Middle frontal gyrus (tissue), 1 donor: ENCODE results near the gene ATXN1.

Source experiments
- DNase-seq: peaks from one replicate; pipeline ENCODE4 v3.0.0-alpha.2; 2015; ENCODE audit warnings: low spot score; ENCODE audit errors: extremely low spot score

ATXN1 gene

GRCh38 chr6:16510245-16510644 is 251.0 kb downstream of the ATXN1 start:
- DNase-seq: no peak

GRCh38 chr6:16508959-16509358 is 252.3 kb downstream of the ATXN1 start:
- no peak for DNase-seq

- DNase-seq: peak; percentile 22
Observed at GRCh38 chr6:16505711-16506357, 255.4 kb downstream of the ATXN1 start.

GRCh38 chr6:16504609-16505008 is 256.7 kb downstream of the ATXN1 start:
- DNase-seq: no peak

GRCh38 chr6:16503970-16504415 is 257.3 kb downstream of the ATXN1 start:
- DNase-seq: no peak

- no peak for DNase-seq
Observed at GRCh38 chr6:16503241-16503775, 258.0 kb downstream of the ATXN1 start.

- DNase-seq: no peak
Observed at GRCh38 chr6:16498957-16499356, 262.3 kb downstream of the ATXN1 start.

GRCh38 chr6:16498237-16498636 is 263.0 kb downstream of the ATXN1 start:
- DNase-seq: no peak

- DNase-seq: no peak
Observed at GRCh38 chr6:16496991-16497801, 264.1 kb downstream of the ATXN1 start.

- no peak for DNase-seq
Observed at GRCh38 chr6:16496210-16496609, 265.1 kb downstream of the ATXN1 start.

GRCh38 chr6:16494793-16495192 is 266.5 kb downstream of the ATXN1 start:
- no peak for DNase-seq

GRCh38 chr6:16493802-16494201 is 267.5 kb downstream of the ATXN1 start:
- no peak for DNase-seq

- DNase-seq: no peak
Observed at GRCh38 chr6:16493112-16493511, 268.1 kb downstream of the ATXN1 start.

GRCh38 chr6:16491666-16492313 is 269.5 kb downstream of the ATXN1 start:
- DNase-seq: no peak

GRCh38 chr6:16490616-16491015 is 270.6 kb downstream of the ATXN1 start:
- no peak for DNase-seq

- DNase-seq: no peak
Observed at GRCh38 chr6:16488813-16489212, 272.4 kb downstream of the ATXN1 start.

- no peak for DNase-seq
Observed at GRCh38 chr6:16487996-16488674, 273.1 kb downstream of the ATXN1 start.

GRCh38 chr6:16486661-16487060 is 274.6 kb downstream of the ATXN1 start:
- DNase-seq: no peak

- no peak for DNase-seq
Observed at GRCh38 chr6:16483315-16483875, 277.9 kb downstream of the ATXN1 start.

GRCh38 chr6:16482702-16483314 is 278.5 kb downstream of the ATXN1 start:
- DNase-seq: no peak
